Cortex of kidney (tissue), 1 donor: ENCODE measurements around the gene CNTRL.

Experiments used
- DNase-seq: peaks from one replicate; lab custom pipeline; 2025; lab: John Stamatoyannopoulos, UW

Gene CNTRL

DNA sequence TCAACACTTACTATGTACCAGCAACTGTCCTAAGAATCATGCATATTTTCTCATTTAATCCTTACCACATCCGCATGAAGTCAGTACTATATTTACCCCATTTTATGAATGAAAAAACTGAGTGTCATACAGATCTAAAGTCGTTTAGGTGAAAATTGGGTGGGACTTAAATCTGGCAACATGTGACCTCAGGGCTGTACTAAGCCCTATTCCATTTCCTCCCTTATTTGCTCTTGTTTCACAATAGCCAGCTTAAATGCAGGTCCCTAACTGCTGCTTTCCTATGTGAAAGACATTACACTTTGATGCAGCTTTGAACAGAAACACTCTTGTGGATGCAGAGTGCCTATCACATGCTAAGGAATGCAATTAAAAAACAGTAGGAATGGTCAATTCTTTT lies 129.4 kb downstream of the CNTRL start:
- DNase-seq: no peak

- no peak for DNase-seq
These were observed 129.9 kb downstream of the CNTRL start for GRCh38 chr9:121204611-121205010.

DNA sequence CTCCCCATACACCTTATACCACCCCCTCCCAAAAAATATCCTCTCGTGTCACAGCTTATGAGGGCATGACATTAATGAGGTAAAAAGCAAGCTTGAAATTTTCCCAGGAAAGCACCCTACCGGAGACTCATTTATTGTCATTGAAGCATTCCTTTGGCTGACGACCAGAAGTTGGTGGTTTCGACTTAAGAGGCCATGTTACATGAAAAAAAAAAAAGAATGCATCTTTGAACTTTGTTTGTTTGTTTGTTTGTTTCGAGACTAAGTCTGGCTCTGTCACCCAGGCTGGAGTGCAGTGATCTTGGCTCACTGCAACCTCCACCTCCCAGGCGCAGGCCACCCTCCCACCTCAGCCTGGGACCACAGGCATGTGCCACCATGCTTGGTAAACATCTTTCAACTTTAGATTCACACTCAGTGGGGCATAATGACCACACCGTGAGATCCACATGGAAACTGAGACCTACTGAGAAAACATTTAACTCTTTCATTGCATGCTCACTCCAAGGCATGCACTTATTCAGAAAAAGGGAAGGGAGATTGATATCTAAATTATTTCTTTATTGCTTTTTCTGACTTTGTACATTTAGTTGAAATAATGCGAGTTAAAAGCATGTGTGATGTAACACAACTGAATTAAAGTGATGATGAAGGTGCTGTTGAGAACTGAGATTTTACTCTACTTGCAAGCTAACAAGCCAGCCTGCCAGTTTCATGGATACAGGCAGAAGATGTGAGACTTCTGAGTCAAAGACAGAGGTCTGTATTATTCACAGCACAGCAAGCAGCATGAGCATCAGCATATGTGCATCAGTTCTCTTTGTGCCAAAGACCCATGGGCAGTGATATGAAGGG lies 132.0 kb downstream of the CNTRL start:
- DNase-seq: no peak

DNA sequence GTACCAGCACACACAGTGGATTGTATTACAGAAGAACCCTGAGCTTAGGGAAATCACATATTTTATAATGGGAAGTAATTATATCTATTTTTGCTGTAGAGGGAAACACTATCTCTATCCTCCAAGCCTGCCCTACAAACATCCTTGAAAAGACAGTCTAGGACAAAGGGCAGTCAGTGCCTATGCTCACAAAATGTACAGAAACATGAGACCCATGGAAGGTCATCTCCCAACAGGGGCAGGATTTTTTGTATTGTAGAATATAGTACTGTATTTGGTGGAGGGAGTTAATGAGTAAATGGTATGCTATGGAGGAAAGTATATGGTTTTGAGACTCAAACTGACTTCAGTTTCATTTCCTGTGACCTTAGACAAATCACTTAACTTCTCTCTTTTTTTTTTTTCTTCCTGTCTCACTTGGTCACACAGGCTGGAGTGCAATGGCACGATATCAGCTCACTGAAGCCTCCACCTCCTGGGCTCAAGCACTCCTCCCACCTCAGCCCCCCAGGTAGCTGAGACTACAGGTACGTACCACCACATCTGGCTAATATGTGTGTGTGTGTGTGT lies 132.7 kb downstream of the CNTRL start:
- no peak for DNase-seq

GRCh38 chr9:121210536-121210935 lies 135.8 kb downstream of the CNTRL start:
- no peak for DNase-seq

GRCh38 chr9:121213136-121213806 lies 138.5 kb downstream of the CNTRL start:
- no peak for DNase-seq

DNA sequence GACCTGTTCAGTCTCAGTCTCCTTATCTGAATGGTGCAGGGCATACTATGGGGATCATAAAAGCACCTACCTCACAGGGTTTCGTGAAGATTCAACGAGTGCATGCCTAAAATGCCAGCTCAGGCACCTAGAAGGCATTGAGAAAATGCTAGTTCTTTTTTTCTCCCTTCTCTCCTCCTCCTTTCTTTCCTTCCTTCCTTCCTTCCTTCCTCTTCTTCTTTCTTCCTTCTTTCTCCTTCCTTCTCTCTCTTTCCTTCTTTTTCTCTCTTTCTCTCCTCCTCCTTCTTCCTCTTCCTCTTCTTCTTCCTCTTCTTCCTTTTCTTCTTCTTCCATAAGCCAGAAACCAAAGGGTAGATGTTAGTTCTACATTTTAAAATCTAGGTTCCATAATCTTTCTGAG lies 139.2 kb downstream of the CNTRL start:
- no peak for DNase-seq

GRCh38 chr9:121216271-121216805 lies 141.6 kb downstream of the CNTRL start:
- no peak for DNase-seq

GRCh38 chr9:121217609-121218292 lies 143.0 kb downstream of the CNTRL start:
- no peak for DNase-seq

GRCh38 chr9:121218357-121219027 lies 143.7 kb downstream of the CNTRL start:
- DNase-seq: no peak

GRCh38 chr9:121219530-121219929 lies 144.8 kb downstream of the CNTRL start:
- no peak for DNase-seq

- DNase-seq: no peak
These were observed 146.4 kb downstream of the CNTRL start for GRCh38 chr9:121220996-121221663.

DNA sequence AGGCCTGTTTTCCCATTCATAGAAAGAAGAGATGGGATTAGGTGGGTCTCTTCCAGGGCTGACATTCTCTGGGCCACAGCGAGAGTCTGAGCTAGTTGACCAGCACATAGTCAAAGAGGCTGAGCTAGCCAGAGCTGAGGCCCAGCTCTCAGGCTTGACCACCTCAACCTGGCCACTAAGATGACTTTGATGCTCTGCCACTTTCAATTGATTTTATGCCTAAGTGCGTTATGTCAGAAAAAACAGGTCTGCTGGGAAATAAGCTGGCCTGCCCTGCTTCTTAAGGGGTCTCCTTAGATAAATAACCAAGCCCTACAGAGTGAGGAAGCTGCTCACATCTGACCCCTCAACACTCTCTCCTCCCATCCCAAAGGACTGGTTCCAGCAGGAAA lies 146.9 kb downstream of the CNTRL start:
- DNase-seq: no peak

- no peak for DNase-seq
These were observed 147.9 kb downstream of the CNTRL start for GRCh38 chr9:121222524-121223171.

- DNase-seq: no peak
These were observed 150.5 kb downstream of the CNTRL start for GRCh38 chr9:121225240-121225639.

DNA sequence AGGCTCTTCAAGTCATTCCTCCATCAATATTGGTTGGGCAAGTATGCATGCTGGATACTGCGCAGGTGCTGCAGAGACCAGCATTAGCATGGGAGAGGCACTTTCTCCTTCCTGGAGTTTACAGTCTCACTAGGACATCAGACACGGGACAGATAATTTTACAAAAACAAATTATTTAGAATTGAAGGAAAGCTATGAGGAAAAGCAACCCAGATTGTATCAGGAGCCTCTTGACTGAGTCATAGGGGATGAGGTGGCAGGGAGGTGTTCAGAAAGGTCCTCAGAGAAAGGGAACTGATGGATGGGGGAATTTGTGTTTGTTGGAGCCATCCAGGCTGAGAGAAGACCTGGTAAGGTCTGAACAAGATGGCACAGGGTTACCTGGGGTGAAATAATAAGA lies 151.4 kb downstream of the CNTRL start:
- DNase-seq: no peak
